Kidney epithelial cell (primary cell): ENCODE data around the gene P3H2. TPM values are rescaled to one million over a fixed set of nuclear protein-coding genes. Genes with fewer than 3 reads are reported as not detected.
A peak's percentile ranks its signal among the peaks of the same experiment; 100 is the strongest.

ENCODE experiments used
- DNase-seq: peaks from one replicate; pipeline ENCODE4 v3.0.0-alpha.2; 2010; ENCODE audit warnings: low read depth
- H3K27me3 ChIP-seq: 2 replicates; pipeline ENCODE4 v1.6.0; 2011; ENCODE audit warnings: low read length; ENCODE audit not compliant: control insufficient read depth, insufficient read depth
- H3K36me3 ChIP-seq: 2 replicates; pipeline ENCODE4 v1.5.1; 2011; ENCODE audit warnings: low read length; ENCODE audit not compliant: control insufficient read depth, insufficient read depth
- H3K4me3 ChIP-seq: 2 replicates; pipeline ENCODE4 v1.5.1; 2011; ENCODE audit warnings: low read depth, mild to moderate bottlenecking, control low read depth, low read length
- total RNA-seq: library from RNA; depleted of rRNA; stranded (reverse); fragments of >200 nt; gene quantifications from 2 replicates; pipeline ENCODE4 v1.2.3, GENCODE V29; 2015
- TF ChIP-seq, protein P1 (sequence below): IDR thresholded peaks from 2 replicates; pipeline ENCODE4 v1.5.1; 2011; ENCODE audit warnings: mild to moderate bottlenecking, moderate library complexity, low read length, control low read depth, inconsistent platforms; ENCODE audit not compliant: insufficient read depth, poor library complexity, severe bottlenecking

P3H2 gene
- total RNA-seq, 1 donor from 2014 or later, result 27.8 TPM

DNA sequence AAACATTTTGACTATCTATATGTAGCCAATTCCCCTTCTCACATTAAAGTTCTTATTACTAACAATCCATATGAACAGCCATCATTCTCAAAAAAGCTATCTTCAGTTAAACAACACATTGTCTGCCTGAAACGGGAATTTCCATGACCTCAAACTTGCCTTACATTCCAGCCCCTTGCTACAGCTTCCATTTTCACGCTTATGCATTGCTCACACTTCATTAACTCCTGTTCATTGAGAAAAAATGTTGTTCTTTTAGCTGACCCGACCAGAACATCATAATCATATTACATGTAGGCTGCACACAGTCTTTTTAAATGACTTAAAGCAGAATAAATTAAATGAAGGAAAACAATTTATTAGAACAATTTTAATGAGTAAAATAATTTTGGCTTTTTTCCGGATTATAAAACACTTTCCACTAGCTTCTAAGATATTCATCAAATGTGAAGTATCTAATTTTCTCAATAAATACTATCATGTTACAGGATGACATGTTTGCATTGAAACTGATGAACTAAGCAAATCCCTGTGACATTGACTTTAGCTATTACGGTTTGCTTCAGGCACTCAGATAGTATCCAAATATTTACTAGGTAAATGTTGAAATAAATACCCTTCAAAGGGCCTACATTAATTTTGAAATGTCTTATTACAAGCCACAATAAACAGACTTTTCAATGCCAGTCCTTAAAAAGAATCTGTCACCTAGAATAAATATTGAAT lies 49.9 kb downstream of the P3H2 start:
- peak; percentile 78 for DNase-seq
- H3K4me3 ChIP-seq, result no peak overlapping the region
- no peaks in the 10 kb centered on the region for H3K27me3 ChIP-seq
- H3K36me3 ChIP-seq, result no peaks in the 10 kb centered on the region
- TF ChIP-seq, protein P1, sequence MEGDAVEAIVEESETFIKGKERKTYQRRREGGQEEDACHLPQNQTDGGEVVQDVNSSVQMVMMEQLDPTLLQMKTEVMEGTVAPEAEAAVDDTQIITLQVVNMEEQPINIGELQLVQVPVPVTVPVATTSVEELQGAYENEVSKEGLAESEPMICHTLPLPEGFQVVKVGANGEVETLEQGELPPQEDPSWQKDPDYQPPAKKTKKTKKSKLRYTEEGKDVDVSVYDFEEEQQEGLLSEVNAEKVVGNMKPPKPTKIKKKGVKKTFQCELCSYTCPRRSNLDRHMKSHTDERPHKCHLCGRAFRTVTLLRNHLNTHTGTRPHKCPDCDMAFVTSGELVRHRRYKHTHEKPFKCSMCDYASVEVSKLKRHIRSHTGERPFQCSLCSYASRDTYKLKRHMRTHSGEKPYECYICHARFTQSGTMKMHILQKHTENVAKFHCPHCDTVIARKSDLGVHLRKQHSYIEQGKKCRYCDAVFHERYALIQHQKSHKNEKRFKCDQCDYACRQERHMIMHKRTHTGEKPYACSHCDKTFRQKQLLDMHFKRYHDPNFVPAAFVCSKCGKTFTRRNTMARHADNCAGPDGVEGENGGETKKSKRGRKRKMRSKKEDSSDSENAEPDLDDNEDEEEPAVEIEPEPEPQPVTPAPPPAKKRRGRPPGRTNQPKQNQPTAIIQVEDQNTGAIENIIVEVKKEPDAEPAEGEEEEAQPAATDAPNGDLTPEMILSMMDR, result no peak

DNA sequence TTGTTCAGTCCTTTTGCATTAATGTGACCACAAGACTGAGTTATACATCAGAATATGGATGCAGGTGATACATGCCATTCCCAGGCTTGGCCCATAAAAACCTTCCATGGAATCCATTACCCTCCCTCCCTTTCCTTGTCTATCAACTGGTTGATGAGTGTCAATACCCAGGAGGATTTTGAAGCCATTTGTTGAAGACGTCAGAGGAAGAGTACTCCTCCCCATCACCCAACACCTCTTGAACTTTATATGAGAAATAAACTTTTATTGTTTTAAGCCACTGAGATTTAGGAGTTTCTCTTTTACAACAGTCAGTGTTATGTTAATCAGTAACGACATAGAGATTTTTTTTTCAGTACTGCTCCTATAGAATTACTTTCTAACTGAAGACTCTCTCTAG lies 55.5 kb downstream of the P3H2 start:
- H3K36me3 ChIP-seq, result no peaks in the 10 kb centered on the region
- no peak overlapping the region for H3K4me3 ChIP-seq
- no peaks in the 10 kb centered on the region for H3K27me3 ChIP-seq
- no peak for DNase-seq
- TF ChIP-seq, protein P1, result no peak

DNA sequence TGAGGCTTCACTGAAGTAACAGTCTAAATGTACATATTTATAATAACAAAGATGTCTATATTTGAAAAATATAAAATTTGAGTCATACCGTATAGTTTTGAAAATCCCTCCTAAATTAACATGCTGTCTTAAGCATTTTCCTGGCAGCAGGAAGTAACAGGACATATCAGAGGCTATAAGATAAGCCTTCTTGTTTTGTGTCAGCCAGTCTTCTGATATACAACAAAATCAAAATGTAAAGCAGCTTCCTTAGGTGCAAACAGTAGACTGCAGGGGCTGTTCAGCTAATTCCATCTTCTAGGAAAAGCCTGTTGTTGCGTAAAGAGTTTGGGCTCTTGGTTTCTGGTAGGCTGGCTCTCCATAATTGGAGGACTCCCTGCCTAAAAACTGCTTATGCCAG lies 56.0 kb downstream of the P3H2 start:
- H3K27me3 ChIP-seq, result no peaks in the 10 kb centered on the region
- no peaks in the 10 kb centered on the region for H3K36me3 ChIP-seq
- H3K4me3 ChIP-seq, result no peak overlapping the region
- no peak for DNase-seq
- TF ChIP-seq, protein P1, result no peak

DNA sequence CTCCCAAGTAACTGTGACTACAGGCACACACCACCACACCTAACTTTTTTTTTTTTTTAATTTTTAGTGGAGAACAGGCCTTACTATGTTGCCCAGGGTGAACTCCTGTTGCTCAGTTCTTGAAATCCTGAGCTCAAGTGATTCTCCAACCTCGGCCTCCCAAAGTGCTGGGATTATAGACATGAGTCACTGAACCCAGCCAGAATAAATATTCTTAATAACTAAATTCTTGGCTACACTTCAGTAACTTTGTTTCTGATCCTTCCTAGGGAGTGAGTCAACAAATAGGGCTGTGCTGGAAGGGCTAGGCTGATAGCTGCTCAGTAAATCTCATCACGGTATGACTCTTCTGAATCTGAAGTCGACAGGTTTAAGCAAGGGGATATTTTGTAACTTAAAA lies 56.6 kb downstream of the P3H2 start:
- H3K4me3 ChIP-seq, result no peak overlapping the region
- H3K36me3 ChIP-seq, result no peaks in the 10 kb centered on the region
- H3K27me3 ChIP-seq, result no peaks in the 10 kb centered on the region
- TF ChIP-seq, protein P1, result no peak
- DNase-seq, result peak; percentile 75

- Histone ChIP-seq H3K27me3 (no peaks in the 10 kb centered on the region), H3K4me3 (no peak overlapping the region), H3K36me3 (no peaks in the 10 kb centered on the region)
- no peak for DNase-seq
- TF ChIP-seq, protein P1, result no peak
These were observed 57.2 kb downstream of the P3H2 start for GRCh38 chr3:190063490-190063889.

DNA sequence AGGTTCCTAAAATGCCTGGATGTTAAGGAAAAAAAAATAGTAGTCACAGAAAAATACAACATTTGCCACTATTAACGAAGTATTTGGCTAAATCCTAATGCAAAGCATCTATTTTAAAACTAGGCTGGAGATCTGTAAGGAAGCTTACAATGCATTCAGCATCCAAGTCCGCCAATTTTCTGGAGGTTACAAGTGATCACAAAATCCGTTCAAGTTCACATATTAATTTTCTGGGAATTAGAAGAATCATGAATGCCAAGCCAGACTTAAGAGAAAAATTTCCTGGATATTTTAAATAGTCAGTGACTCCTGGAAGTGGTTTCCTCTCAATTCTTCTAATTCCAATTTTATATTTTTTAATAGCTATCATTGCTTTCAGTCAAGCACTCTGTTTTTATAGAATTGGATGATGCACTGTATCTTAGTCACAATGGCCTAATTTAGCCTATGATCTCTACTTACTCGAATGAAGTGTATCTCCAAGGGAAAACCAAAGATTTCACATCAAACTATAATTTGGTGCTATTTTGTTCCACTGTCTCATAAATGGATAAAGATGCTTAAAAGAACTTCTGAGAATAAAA lies 60.4 kb downstream of the P3H2 start:
- no peak for DNase-seq

More for the DNA sequence above, 60.4 kb downstream of the P3H2 start:
- Histone ChIP-seq H3K4me3 (no peak overlapping the region), H3K36me3 (no peaks in the 10 kb centered on the region), H3K27me3 (no peaks in the 10 kb centered on the region)
- TF ChIP-seq, protein P1, result no peak
